NOMO-1 (cell line): ENCODE results near the gene WDR55.
"Not testable (repeated sequence)": the region's sequence is repeated elsewhere in the genome, so short reads cannot be mapped to it uniquely, and the experiment has no call there.

Experiments
- DNase-seq, 2 experiments: peaks; one replicate each; lab custom pipeline; 2025; ENCODE audit not compliant: unreplicated experiment in 2 of 2; lab: John Stamatoyannopoulos, UW

WDR55 gene, protein sequence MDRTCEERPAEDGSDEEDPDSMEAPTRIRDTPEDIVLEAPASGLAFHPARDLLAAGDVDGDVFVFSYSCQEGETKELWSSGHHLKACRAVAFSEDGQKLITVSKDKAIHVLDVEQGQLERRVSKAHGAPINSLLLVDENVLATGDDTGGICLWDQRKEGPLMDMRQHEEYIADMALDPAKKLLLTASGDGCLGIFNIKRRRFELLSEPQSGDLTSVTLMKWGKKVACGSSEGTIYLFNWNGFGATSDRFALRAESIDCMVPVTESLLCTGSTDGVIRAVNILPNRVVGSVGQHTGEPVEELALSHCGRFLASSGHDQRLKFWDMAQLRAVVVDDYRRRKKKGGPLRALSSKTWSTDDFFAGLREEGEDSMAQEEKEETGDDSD

DNA sequence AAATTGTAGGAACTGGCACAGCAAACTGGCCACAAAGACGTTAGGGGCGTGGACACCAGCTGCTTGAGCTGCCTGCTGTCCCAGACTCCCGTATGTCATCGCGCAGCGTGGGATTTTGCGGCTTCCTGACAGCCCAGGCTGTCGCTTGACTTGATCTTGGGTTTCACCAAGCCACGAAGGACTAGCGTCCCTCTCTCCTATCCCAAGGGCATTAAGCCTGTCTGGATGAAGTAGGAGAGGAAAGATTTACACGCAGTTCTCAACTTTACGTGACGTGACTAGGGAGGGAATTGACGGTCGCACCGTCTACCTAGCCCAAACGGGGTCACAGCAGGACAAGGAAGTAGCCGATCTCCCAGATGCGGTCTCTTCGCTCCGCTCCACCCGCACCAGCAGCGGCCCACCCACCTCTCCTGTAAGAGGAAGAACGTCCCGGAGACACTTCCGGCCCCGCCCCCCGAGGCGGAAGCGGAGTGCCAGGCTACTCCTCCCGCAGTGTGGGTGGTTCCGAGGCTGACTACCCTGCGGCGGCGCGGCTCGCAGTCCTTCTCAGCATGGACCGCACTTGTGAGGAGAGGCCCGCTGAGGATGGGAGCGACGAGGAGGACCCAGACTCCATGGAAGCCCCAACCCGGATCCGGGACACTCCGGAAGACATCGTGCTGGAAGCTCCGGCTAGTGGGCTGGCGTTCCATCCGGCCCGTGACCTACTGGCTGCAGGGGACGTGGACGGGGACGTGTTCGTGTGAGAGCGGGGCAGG, at the start of gene WDR55:
TSS of gene WDR55 (plus strand) at position 546 of the 761 bp plus-strand sequence. CDS start at position 555, 9 bp downstream.
- DNase-seq: peak; percentile 96 to 97

DNA sequence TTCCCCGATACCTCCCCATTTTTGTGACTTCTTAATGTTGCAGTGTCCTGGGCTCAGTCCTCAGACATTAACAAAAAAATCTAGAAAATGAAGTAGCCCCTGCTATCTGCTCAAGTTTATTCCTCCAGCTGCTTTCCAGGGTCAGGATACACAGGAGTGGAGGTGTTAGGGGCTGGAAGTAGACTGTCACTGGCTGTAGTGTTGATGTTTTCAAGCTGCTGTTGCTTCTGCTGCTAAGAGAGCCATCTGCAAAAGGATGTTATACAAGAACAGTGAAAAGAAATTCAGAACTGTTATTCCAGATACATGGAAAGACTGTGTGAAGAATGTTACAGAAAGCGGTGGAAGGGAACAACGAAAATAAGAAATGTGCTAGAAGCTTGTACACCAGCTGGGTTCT, 42.4 kb upstream of the WDR55 start:
- no peak for DNase-seq

DNA sequence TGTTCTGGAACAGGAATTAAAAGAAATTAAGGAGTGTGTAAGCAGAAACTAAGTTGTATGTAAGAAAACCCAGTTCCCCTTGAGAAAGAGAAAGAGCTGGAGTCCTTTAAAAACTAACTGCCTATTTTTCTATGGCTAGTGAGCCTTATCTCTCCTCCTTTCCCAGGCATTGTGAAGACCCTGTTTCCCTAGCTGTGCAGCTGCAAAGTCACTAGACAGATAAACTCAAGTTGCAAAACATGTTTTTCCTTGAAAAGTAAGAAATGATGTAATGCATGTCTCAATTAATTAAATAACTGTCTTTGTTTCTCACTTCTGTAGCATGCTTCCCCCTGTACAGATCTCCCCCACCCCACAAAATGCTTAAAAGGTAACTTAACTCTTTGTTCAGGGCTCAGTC, 41.6 kb upstream of the WDR55 start:
- DNase-seq: not testable (repeated sequence)

DNA sequence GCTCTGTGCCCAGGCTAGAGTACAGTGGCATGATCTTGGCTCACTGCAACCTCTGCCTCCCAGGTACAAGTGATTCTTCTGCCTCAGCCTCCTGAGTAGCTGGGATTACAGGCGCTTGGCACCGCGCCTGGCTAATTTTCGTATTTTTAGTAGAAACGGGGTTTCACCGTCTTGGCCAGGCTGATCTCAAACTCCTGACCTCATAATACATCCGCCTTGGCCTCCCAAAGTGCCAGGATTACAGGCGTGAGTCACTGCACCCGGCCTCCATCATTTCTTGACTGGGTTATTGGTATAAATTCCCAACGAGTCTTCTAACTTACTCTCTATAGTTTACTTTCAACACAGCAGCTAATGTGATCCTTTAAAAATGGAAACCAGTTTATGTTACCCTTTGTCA, 39.8 kb upstream of the WDR55 start:
- not testable (repeated sequence) for DNase-seq

DNA sequence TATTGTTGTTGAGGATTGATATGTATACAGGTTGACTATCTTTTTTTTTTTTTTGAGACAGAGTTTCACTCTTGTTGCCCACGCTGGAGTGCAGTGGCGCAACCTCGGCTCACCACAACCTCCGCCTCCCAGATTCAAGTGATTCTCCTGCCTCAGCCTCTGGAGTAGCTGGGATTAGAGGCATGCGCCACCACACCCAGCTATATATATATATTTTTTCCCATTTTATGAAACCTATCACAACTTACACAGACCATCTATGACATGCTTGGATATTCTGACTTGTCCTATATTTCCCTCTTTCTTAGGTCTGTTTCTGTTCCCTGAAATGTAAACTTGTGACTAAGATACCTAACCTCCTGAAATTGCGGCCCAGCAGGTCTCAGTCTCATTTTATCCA, 36.7 kb upstream of the WDR55 start:
- no peak for DNase-seq

DNA sequence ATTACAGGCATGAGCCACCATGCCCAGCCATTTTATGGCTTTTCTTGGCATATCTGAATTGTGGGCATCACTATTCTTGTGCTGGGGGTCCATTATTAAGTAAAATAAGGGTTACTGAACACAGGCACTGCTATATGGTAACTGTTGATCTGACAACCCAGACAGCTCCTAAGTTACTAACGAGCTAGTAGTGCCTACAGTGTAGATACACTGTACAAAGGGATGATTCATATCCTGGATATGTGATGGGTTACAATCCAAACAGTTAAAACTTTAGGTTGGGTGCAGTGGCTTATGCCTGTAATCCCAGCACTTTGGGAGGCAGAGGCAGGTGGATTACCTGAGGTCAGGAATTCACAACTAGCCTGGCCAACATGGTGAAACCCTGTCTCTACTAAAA, 36.0 kb upstream of the WDR55 start:
- no peak for DNase-seq

DNA sequence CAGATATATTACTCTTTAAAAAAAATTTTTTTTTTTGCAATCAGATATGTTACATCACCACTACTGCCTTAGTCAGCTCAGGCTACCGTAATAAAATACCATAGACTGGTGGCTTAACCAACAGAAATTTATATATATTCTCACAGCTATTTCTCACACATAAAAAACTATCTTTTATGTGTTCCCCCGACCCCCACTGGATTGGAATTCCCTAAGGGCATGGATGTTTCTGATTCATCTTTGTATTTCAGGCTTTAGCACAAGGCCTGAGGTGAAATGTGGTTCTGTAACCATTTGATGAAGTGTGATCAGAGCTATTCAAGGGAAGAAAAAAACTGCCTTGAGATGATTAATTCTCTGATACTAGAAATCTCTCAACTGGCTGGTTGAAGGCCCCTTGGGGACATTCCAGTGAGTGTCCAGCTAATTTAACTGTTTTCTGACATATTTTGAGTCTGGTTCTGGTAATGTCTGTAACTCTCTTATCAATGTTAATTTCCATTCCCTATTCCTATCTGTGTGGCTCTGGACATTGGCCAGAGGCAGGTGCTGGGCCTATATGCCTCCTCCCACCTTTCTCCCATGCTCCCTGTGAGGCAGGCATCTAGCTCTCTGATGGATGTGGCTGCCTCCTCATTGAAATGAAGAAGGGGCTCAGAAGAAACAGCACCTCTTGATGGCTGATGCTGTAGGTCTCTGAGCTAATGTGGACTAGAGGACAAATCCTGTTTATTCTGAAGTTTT, 34.2 kb upstream of the WDR55 start:
- DNase-seq: peak in 1 of 2 experiments; percentile 26

DNA sequence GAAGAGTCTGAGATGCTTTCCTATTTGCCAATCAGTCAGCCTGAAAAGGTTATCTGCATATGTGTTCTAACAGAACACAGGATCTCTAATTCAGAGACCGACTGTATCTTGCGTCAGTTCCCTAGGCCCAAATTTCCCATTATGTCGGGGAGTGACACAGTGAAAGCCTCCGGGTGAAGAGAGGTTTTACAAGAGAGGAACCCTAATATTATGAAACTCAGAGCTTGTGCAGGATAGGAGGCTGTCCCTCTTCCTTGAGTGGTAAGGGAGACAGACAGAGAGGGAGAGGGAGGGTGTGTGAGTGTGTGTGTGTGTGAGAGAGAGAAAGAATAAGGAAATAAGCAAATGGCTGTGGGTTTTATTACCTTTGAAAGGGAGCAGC, 33.7 kb upstream of the WDR55 start:
- peak; percentile 67 to 81 for DNase-seq

DNA sequence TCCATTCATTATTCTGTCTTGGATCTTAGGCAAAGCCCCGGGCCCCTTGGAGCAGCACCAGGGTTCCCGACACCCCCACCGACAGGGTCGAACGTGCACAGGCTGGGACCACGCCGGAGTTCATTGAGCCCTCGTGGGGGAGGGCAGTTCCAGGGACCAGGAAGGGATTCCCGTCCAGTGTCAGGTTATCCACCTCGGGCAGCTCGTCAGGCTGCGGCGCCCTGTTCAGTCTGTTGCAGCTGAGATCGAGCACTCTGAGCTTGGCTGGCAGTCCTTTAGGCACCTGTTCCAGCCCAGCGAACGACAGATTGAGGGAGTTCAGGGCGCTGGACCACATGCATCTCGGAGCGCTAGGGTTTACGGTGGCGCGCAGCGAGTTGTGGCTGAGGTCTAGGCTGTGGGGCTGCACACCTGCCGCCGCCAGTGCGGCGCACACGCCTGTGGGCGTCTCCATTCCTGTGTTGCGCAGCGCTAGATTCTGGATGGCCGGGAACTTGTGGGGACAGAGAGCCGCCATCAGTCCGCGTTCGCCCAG, 32.8 kb upstream of the WDR55 start:
- DNase-seq: no peak

DNA sequence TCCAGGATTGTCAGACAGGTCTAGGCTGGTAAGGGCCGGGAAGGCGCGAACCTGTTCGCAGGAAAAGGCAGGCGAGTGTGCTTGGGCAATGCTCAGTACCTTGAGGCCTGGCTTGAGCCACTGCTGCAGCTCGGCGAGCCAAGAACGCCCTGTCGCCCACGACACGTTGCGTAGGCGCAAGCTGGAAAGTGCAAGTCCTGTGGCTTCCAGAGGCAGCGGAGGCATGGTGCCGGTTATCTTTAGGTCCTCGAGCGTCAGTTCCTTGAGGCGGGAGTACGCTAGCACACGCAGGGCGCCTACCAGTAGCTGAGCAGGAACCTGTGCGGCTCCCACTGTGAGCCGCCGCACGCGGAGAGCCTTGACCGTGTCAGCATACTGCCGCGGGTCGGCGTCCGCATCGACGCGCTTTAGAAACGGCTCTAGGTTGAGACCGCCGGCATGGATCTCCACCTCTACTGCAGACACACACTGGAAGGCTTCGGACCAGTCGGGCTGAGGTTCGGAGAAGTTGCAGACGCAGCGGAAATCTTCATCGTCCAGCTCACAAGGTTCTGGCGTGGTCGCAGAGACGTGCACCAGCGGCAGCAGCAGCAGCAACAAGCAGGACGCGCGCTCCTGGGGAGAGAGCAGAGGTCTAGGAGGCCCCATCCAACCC, 32.2 kb upstream of the WDR55 start:
- DNase-seq: no peak

DNA sequence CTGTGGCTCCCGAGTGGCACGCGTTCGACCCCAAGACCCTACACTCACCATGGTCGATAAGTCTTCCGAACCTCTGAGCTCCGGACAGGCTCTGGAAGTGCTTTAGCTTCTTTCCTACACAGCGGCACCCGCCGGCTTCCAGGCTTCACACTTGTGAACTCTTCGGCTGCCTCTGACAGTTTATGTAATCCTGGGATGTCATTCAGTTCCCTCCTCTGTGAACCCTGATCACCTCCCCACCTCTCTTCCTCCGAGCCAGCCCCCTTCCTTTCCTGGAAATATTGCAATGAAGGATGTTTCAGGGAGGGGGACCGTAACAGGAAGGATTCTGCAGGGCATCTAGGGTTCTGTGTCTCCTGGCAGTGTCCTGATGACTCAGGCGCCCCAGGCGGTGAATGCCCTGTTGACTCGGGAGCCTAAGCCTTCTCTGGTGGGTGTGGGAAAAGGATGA, 31.7 kb upstream of the WDR55 start, which contains the start of gene CD14:
TSS of gene CD14 (minus strand) at position 155 of the 451 bp plus-strand sequence. CDS start at position 51, 104 bp downstream.
- DNase-seq: no peak

DNA sequence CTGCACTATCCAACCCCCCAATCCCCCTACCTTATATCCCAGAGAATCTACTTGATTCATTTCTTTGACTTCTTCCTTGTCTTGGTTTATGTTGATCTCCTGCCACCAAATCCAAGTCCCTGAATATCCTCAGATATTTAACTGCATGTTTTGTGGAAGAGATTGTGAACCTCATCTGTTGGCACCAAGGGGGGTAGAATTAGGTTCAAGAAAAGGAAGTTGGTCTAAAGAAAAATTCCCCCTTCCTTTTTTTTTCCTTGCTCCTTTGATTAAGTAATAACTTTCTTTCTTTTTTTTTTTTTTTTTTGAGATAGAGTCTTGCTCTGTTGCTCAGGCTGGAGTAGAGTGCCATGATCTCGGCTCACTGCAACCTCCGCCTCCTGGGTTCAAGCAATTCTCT, 31.2 kb upstream of the WDR55 start:
- no peak for DNase-seq

DNA sequence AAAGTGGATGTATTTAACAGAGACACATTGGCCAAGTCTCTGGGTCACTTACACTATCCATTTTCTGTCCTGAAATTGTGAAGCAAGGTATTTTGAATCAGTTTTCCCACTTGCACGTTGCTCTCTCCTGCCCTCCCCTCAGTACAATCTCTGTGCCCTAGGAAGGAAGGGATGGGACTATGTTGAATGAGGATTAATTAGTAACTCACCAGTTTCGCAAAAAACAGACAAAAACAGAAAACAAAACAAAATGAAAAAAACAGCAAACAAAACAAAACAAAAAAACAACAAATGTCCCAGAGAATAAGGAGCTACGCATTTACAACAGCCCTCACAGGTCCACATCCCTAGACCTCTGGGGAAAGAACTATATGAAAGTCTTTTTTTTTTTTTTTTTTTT, 30.6 kb upstream of the WDR55 start:
- DNase-seq: no peak

DNA sequence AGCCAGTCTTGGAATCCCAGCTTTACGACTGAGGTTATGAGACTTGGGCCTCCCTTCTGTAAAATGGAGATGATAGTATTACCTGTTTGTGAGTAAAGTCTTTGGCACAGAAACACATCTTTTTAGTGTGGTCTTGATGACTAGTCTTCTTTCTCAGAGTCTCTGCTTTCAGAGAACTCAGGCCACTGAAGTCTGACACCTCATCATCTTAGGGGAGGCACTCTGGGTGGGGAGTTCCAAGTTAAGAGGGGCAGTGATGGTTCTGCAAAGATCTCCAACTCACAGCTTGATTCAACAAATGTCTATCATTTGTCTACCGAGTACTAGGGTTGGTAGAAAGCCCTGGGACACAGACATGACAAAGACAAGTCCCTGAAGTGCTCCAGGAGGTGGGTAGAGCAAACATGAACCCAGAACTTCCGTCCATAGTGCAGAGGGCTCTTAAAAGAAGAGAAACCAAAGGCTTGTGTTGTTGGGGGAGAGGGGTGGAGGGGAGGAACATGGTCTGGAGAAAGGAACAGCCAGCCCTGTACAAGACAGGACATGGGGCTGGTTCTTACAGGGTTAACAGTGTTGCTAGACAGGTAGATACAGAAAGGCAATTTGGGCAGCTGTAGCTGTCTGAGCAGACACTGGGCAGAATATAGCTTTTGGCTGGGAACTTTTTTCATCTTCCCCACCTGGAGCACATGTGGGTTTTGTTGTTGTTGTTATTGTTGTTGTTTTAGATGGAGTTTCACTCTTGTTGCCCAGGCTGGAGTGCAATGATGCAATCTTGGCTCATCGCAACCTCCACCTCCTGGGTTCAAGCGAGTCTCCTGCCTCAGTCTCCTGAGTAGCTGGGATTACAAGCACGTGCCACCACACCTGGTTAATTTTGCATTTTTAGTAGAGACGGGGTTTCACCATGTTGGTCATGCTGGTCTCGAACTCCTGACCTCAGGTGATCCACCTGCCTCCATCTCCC, 29.1 kb upstream of the WDR55 start:
- DNase-seq: no peak

DNA sequence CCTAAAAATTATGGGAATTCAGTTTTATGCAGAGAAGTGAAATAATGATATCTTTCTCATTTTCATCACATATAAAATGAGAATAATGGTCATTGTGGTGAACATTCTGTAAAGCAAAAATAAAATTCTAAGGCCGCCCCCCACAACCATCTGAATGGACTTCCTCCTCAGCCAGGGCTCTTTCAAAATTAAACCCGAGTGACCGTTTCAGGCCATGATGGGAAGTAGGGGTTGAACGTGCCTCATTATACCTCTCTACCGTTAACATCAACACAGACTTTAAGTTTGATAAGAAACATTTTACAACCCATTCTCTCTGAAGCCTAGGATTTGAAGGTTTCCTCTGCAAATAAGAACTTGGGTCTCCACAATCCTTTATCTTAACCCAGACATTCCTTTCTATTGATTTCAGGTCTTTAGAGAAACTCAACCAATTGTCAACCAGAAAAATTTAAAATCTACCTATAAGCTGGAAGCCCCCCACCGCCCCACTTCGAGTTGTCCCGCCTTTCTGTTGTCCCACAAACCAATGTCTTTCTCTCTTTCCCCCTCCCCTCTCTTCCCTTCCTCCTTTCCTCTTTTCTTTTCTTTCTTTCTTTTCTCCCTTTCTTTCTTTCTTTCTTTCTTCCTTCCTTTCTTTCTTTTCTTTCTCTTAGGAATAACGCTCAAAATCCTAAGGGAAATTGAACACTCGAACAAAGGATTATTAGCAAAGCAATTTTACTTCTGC, 27.2 kb upstream of the WDR55 start:
- DNase-seq: no peak

DNA sequence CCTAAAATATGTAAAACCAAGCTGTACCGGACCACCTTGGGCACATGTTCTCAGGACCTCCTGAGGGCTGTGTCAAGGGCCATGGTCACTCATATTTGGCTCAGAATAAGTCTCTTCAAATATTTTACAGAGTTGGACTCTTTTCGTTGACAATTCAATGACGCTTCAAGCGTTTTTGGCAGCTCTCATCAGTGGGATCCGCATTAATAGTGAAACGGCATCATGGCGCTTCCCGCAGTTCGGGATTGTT, 25.9 kb upstream of the WDR55 start:
- not testable (repeated sequence) for DNase-seq

DNA sequence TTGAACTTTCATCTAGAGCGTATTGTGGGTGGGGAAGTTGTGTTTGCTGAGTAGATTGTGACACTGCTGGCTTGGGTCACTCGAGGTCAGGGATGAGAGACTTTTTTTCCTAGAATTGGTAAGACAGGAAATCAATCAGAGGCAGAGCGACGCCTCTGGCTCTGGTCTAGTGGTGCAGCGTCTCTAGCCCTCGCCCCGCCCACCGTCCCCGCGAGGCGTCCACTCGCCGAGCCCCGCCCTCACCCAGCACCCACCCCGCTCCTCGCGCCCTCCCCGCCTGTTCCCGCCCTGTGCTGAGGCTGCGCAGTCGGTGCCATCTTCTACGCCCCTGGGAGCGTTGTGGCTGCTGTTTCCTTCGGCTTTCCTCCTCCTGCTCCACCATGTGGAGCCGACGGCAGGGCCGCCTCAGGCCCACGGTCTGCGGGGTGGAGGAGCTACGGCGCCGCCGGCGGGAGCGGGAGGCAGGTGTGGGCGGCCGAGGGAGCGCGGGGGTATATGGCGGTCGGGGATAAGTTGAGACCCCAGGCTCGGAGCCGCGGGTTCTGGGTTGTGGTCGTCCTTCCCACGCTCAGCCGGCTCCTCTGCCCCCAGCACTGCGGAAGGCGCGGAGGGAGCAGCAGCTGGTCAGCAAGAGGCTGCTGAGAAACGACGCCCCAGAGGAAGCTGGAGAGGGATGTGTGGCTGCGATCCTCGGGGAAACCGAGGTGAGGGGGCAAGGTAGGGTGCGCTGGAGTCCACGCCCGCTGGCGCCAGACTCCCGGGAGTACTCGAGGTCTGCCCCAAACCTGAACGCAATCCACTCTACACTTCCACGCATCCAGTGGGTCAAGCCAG, 25.3 kb upstream of the WDR55 start, which contains the start of gene TMCO6:
TSS of gene TMCO6 (plus strand) at position 304 of the 834 bp plus-strand sequence. CDS start at position 381, 77 bp downstream.
- DNase-seq: peak; percentile 96 to 97

DNA sequence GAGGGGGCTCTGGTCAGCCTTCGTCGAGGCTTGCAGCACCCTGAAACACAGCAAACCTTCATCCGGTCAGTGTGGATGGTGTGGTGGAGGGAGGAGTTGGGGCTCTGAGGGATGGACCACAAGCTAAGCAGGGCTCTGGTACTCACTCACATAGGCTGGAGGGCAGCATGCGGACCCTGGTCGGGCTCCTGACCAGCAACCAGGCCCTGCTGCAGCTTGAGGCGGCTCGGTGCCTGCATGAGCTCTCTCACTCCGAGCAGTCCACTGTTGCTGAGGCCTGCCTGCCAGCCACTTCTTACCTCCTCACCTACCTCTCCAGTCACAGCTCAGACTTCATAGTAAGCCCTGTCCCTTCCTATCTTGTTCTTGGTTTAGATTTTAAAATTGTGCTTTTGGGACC, 23.0 kb upstream of the WDR55 start:
- DNase-seq: no peak
